Thyroid gland (tissue), 4 donors: ENCODE data around the gene HELB. TPM values are rescaled to one million over a fixed set of nuclear protein-coding genes. Genes with fewer than 3 reads are reported as not detected.
A peak's percentile ranks its signal among the peaks of the same experiment; 100 is the strongest.
"Not testable (repeated sequence)": the region's sequence is repeated elsewhere in the genome, so short reads cannot be mapped to it uniquely, and the experiment has no call there.

ENCODE experiments used
- DNase-seq, 2 donors: peaks; one replicate each; pipeline ENCODE4 v3.0.0-alpha.2; 2019
- H3K27ac ChIP-seq, 3 donors: fragments of 200-600 bp; sonication (generic); 1 replicate in 2 of 3; 2 replicates in 1 of 3; pipeline ENCODE4 v1.5.1; 2016 to 2019; ENCODE audit warnings: mild to moderate bottlenecking in 1 of 3, moderate library complexity in 1 of 3
- H3K27me3 ChIP-seq: fragments of 200-600 bp; sonication (generic); one replicate; pipeline ENCODE4 v1.5.1; 2019
- H3K36me3 ChIP-seq, 2 donors: fragments of 200-600 bp; sonication (generic); one replicate each; pipeline ENCODE4 v1.5.1; 2016 to 2019
- H3K4me1 ChIP-seq, 2 donors: fragments of 200-600 bp; sonication (generic); one replicate each; pipeline ENCODE4 v1.5.1; 2017 to 2019
- H3K4me3 ChIP-seq, 3 donors: fragments of 200-600 bp; sonication (generic); replicated peaks in 1 of 3; 1 replicate in 2 of 3; 2 replicates in 1 of 3; pipeline ENCODE4 v1.5.1; 2016; ENCODE audit warnings: mild to moderate bottlenecking in 1 of 3
- H3K9me3 ChIP-seq: fragments of 200-600 bp; sonication (generic); one replicate; pipeline ENCODE4 v1.5.1; 2017
- CTCF ChIP-seq, 6 experiments: fragments of 200-600 bp in 3 of 6; fragments of 450-650 bp in 3 of 6; sonication (generic) in 3 of 6; IDR thresholded peaks; one replicate each; pipeline ENCODE4 v1.5.1; 2016 to 2019; ENCODE audit warnings: antibody characterized with exemption in 6 of 6, mild to moderate bottlenecking in 2 of 6, inconsistent platforms in 1 of 6, moderate library complexity in 1 of 6
- POLR2A ChIP-seq, 2 donors: fragments of 450-650 bp; IDR thresholded peaks; one replicate each; pipeline ENCODE4 v1.6.1; 2017; ENCODE audit warnings: antibody characterized with exemption in 2 of 2, mild to moderate bottlenecking in 2 of 2, moderate library complexity in 1 of 2
- WGBS, 2 donors: methylation state at CpG; one replicate each; pipeline ENCODE4 v1.1.5; 2017; 5-methylcytosine and 5-hydroxymethylcytosine counted together
- intact Hi-C: fragments of 100-400 bp; cut with DNase I; formaldehyde crosslinking; loops from one replicate; pipeline ENCODE4 v1.15.1; 2023
- total RNA-seq, 4 donors: library from RNA; depleted of rRNA; stranded (reverse); fragments of >200 nt; gene quantifications; one replicate each; pipeline ENCODE4 v1.2.3, GENCODE V29; 2016

The HELB gene
- total RNA-seq, 4 donors from 2014 or later, result 5.1 to 6.6 (median 5.9) TPM

DNA sequence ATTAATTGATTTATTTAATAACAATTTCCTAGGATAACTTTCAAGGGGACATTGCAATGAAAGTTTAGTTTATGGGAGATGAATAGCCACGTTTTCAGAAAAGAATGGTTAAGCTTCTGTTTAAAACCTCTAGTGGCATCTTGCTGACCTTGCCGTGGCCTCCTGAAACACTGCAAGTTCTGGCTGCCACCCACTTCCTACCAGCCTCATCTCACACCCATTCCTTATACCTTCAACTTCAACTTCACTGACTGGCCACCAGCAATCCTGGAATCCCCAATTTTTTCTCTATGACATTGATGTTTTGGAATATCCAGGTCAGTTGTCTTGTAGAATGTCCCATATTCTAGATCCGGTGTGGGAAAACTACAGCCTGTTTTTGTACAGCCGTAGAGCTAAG lies 5.2 kb upstream of the HELB start:
- Histone ChIP-seq H3K27me3 (no peaks in the 10 kb centered on the region), H3K27ac (no peak overlapping the region), H3K4me3 (no peak overlapping the region), H3K9me3 (no peaks in the 10 kb centered on the region), H3K4me1 (no peaks in the 10 kb centered on the region), H3K36me3 (no peaks in the 10 kb centered on the region)
- TF ChIP-seq CTCF (IDR thresholded peaks at IDR 0.05) (no peak), POLR2A (IDR thresholded peaks at IDR 0.05) (no peak)
- intact Hi-C loops, result loop anchor here (10.0 kb wide), 1 partner anchor 122 kb away; no protein-coding TSS in a partner anchor
- 70 to 71% methylated on average over 4 of the region's 4 CpGs for WGBS, 2 donors
- DNase-seq, result no peak

- Histone ChIP-seq H3K4me3 (no peak overlapping the region), H3K4me1 (no peaks in the 10 kb centered on the region), H3K9me3 (no peaks in the 10 kb centered on the region), H3K36me3 (no peaks in the 10 kb centered on the region), H3K27ac (no peak overlapping the region), H3K27me3 (no peaks in the 10 kb centered on the region)
- 88 to 89% methylated on average over 3 of the region's 3 CpGs for WGBS, 2 donors
- intact Hi-C loops, result loop anchor here (10.0 kb wide), 1 partner anchor 123 kb away; no protein-coding TSS in a partner anchor
- TF ChIP-seq CTCF (IDR thresholded peaks at IDR 0.05), result no peak
- TF ChIP-seq POLR2A (IDR thresholded peaks at IDR 0.05), result no peak
- no peak for DNase-seq
These were observed 4.4 kb upstream of the HELB start for GRCh38 chr12:66297923-66298322.

DNA sequence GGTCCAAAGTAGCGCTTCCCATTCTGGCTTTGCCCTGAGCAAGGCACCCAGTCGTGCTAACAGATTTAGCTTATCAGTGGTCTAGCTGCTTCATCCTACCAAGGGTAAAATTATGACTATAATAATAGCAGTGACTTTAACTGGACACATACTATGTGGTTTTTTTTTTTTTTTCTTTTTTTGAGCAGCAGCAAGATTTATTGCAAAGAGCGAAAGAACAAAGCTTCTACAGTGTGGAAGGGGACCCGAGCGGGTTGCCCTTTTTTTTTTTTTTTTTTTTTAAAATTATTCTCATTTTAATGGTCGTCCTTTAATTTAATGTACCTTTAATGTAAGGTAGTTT lies 505 bp downstream of the HELB start:
- peaks cover 0 to 6% of the 10 kb centered on the region in 2 donors for H3K4me1 ChIP-seq
- WGBS, 2 donors, result 23 to 29% methylated on average over 6 of the region's 6 CpGs
- intact Hi-C loops, result no loop called here

GRCh38 chr12:66303316-66303804 lies 1.1 kb downstream of the HELB start:
- H3K4me1 ChIP-seq, H3K27ac ChIP-seq, H3K36me3 ChIP-seq, intact Hi-C loops, H3K9me3 ChIP-seq, H3K4me3 ChIP-seq, H3K27me3 ChIP-seq, DNase-seq: not testable (repeated sequence)
- WGBS, 2 donors, result 81 to 83% methylated on average over 14 of the region's 14 CpGs

More for the DNA sequence above, 505 bp downstream of the HELB start:
- Histone ChIP-seq H3K27me3 (no peaks in the 10 kb centered on the region), H3K27ac (peak overlapping the region in 2 of 3 donors; percentile 24 to 52), H3K36me3 (no peaks in the 10 kb centered on the region), H3K9me3 (no peaks in the 10 kb centered on the region), H3K4me3 (peak overlapping the region; percentile 50 to 59 (median 51))
- TF ChIP-seq CTCF (IDR thresholded peaks at IDR 0.05) (no peak), POLR2A (IDR thresholded peaks at IDR 0.05) (no peak)
- no peak for DNase-seq

DNA sequence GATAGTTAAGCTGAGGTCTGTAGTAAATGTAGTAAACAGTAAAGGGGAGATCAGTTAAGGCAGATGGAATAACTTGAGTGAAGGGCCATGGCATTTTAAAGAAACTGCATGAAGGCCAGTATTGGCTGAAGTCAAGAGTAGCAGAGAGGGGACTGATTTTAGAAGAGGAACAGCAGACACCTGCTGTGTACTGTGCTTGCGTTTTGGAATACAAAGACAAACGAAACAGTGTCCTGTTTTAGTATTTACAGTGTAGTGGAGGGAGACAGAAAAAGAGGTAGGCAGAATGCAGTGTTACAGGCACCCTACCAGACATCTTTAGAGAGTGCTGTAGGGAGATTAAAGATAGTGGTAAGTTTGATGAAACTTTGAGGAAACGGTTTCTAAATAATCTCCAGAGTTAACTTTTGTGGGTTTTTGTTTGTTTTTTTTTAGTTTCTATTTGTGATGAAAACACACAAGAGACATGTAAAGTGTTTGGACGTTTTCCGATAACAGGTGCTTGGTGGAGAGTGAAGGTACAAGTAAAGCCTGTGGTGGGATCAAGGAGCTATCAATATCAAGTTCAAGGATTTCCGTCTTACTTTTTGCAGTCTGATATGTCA lies 2.1 kb downstream of the HELB start:
- Histone ChIP-seq H3K9me3 (no peaks in the 10 kb centered on the region), H3K27ac (no peak overlapping the region), H3K4me1 (peaks cover 0 to 6% of the 10 kb centered on the region in 2 donors), H3K27me3 (no peaks in the 10 kb centered on the region), H3K4me3 (no peak overlapping the region), H3K36me3 (no peaks in the 10 kb centered on the region)
- WGBS, 2 donors, result 72 to 73% methylated on average over 6 of the region's 6 CpGs
- DNase-seq, result no peak
- intact Hi-C loops, result no loop called here
- no peak for TF ChIP-seq CTCF (IDR thresholded peaks at IDR 0.05)
- no peak for TF ChIP-seq POLR2A (IDR thresholded peaks at IDR 0.05)
